Esophagus muscularis mucosa (tissue), 2 donors: ENCODE results near the gene NELL1.

Experiments
- POLR2A ChIP-seq: fragments of 450-650 bp; IDR thresholded peaks from one replicate; pipeline ENCODE4 v1.6.1; 2017; ENCODE audit warnings: antibody characterized with exemption, moderate library complexity, mild to moderate bottlenecking, low read depth
- POLR2AphosphoS5 ChIP-seq, 2 donors: sonication (generic); formaldehyde crosslinking; IDR thresholded peaks; one replicate each; pipeline ENCODE4 v1.6.1; 2017; ENCODE audit warnings: antibody characterized with exemption in 2 of 2

- TF ChIP-seq POLR2A (no peak), POLR2AphosphoS5 (IDR thresholded peaks at IDR 0.05) (no peak)
These were observed 37.7 kb upstream of the NELL1 start for GRCh38 chr11:20631519-20632168.
